Peyer's patch (tissue), 4 donors: ENCODE results near the gene SRGAP2.
"Not testable (repeated sequence)": the region's sequence is repeated elsewhere in the genome, so short reads cannot be mapped to it uniquely, and the experiment has no call there.

Source experiments
- CTCF ChIP-seq, 6 experiments: fragments of 450-650 bp in 4 of 6; fragments of 200-600 bp in 2 of 6; sonication (generic) in 1 of 6; IDR thresholded peaks; one replicate each; pipeline ENCODE4 v1.5.1; 2017 to 2019; ENCODE audit warnings: antibody characterized with exemption in 6 of 6, mild to moderate bottlenecking in 3 of 6, moderate library complexity in 1 of 6
- POLR2A ChIP-seq, 2 donors: fragments of 450-650 bp; IDR thresholded peaks; one replicate each; pipeline ENCODE4 v1.5.1; 2017; ENCODE audit warnings: antibody characterized with exemption in 2 of 2, mild to moderate bottlenecking in 2 of 2, moderate library complexity in 2 of 2

- not testable (repeated sequence) for TF ChIP-seq CTCF, POLR2A (IDR thresholded peaks at IDR 0.05)
Measured at GRCh38 chr1:206221585-206221984, 18.2 kb downstream of the SRGAP2 start.
